ENCODE data around the gene ACOX1.
"Not testable (repeated sequence)": the region's sequence is repeated elsewhere in the genome, so short reads cannot be mapped to it uniquely, and the experiment has no call there.

DNA sequence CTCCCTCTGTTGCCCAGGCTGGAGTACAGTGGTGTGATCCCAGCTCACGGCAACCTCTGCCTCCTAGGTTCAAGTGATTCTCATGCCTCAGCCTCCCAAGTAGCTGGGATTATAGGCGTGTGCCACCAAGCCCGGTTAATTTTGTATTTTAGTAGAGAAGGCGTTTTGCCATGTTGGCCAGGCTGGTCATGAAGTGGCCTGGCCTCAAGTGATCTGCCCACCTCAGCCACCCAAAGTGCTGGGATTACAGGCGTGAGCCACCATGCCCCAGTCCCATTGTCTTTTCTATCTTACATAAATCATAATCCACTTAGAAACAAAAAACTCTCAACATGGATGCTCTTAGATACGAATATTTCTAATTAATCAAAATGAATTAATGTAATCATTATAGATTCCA is 3.8 kb downstream of the ACOX1 start:
- TF ChIP-seq, protein P1, sequence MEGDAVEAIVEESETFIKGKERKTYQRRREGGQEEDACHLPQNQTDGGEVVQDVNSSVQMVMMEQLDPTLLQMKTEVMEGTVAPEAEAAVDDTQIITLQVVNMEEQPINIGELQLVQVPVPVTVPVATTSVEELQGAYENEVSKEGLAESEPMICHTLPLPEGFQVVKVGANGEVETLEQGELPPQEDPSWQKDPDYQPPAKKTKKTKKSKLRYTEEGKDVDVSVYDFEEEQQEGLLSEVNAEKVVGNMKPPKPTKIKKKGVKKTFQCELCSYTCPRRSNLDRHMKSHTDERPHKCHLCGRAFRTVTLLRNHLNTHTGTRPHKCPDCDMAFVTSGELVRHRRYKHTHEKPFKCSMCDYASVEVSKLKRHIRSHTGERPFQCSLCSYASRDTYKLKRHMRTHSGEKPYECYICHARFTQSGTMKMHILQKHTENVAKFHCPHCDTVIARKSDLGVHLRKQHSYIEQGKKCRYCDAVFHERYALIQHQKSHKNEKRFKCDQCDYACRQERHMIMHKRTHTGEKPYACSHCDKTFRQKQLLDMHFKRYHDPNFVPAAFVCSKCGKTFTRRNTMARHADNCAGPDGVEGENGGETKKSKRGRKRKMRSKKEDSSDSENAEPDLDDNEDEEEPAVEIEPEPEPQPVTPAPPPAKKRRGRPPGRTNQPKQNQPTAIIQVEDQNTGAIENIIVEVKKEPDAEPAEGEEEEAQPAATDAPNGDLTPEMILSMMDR (IDR thresholded peaks at IDR 0.05): not testable (repeated sequence)
- not testable (repeated sequence) for TF ChIP-seq EP300, POLR2A (IDR thresholded peaks at IDR 0.05)
